ENCODE data around the gene THAP2.
"Not testable (repeated sequence)": the region's sequence is repeated elsewhere in the genome, so short reads cannot be mapped to it uniquely, and the experiment has no call there.

THAP2 gene

GRCh38 chr12:71685914-71686657 lies 22.0 kb downstream of the THAP2 start, which contains the start of gene TMEM19:
TSS of gene TMEM19 (plus strand) at chr12:71686082. CDS start at chr12:71686681, 599 bp downstream.
- peak; percentile 93 for DNase-seq (ENCODE audit: low read depth)
- peak; percentile 27 for TF ChIP-seq CTCF (IDR thresholded peaks at IDR 0.05; ENCODE audit: insufficient read depth, low read depth, low read length, missing control alignments)
- peak within 1 kb of the TSS; percentile 71 for H3K4me3 ChIP-seq (ENCODE audit: low read length)

- peak; percentile 46 for DNase-seq (ENCODE audit: low read depth)
- TF ChIP-seq CTCF (IDR thresholded peaks at IDR 0.05; ENCODE audit: insufficient read depth, low read depth, low read length, missing control alignments): no peak
- H3K4me3 ChIP-seq (ENCODE audit: low read length): peak overlapping the region; percentile 71
Observed at GRCh38 chr12:71686658-71687025, 22.5 kb downstream of the THAP2 start.

- DNase-seq (ENCODE audit: low read depth): not testable (repeated sequence)
- peak overlapping the region; percentile 71 for H3K4me3 ChIP-seq (ENCODE audit: low read length)
Observed at GRCh38 chr12:71687172-71687571, 23.1 kb downstream of the THAP2 start.

- no peak overlapping the region for H3K4me3 ChIP-seq (ENCODE audit: low read length)
- DNase-seq (ENCODE audit: low read depth): peak; percentile 63
- no peak for TF ChIP-seq CTCF (IDR thresholded peaks at IDR 0.05; ENCODE audit: insufficient read depth, low read depth, low read length, missing control alignments)
Observed at GRCh38 chr12:71688961-71689570, 25.0 kb downstream of the THAP2 start.

- TF ChIP-seq CTCF (IDR thresholded peaks at IDR 0.05; ENCODE audit: insufficient read depth, low read depth, low read length, missing control alignments): no peak
- H3K4me3 ChIP-seq (ENCODE audit: low read length): no peak overlapping the region
- DNase-seq (ENCODE audit: low read depth): no peak
Observed at GRCh38 chr12:71691504-71692129, 27.5 kb downstream of the THAP2 start.

- no peak for DNase-seq (ENCODE audit: low read depth)
- TF ChIP-seq CTCF (IDR thresholded peaks at IDR 0.05; ENCODE audit: insufficient read depth, low read depth, low read length, missing control alignments): no peak
Observed at GRCh38 chr12:71693126-71693525, 29.0 kb downstream of the THAP2 start.

GRCh38 chr12:71693651-71694050 lies 29.6 kb downstream of the THAP2 start:
- not testable (repeated sequence) for H3K4me3 ChIP-seq (ENCODE audit: low read length); DNase-seq (ENCODE audit: low read depth)

More at GRCh38 chr12:71693126-71693525, 29.0 kb downstream of the THAP2 start:
- no peak overlapping the region for H3K4me3 ChIP-seq (ENCODE audit: low read length)
